GM13976 (cell line): ENCODE data around the gene IMPG2.

Experiments
- DNase-seq: peaks from one replicate; pipeline ENCODE4 v3.0.0; 2012; ENCODE audit warnings: low spot score
- in situ Hi-C: fragments of 300-500 bp; cut with MboI; formaldehyde crosslinking; loops from one replicate; pipeline ENCODE4 v1.12.0; 2022; ENCODE audit warnings: low sequenced_read_pairs, mixed read lengths, inconsistent platforms; ENCODE audit not compliant: unreplicated experiment
- TF ChIP-seq, protein P1 (sequence below): IDR thresholded peaks from 2 replicates; pipeline ENCODE4 v1.5.1; 2012; ENCODE audit warnings: borderline replicate concordance, mild to moderate bottlenecking; ENCODE audit not compliant: insufficient read depth; ENCODE audit errors: extremely low read depth, missing control alignments, control extremely low read depth

Gene IMPG2

DNA sequence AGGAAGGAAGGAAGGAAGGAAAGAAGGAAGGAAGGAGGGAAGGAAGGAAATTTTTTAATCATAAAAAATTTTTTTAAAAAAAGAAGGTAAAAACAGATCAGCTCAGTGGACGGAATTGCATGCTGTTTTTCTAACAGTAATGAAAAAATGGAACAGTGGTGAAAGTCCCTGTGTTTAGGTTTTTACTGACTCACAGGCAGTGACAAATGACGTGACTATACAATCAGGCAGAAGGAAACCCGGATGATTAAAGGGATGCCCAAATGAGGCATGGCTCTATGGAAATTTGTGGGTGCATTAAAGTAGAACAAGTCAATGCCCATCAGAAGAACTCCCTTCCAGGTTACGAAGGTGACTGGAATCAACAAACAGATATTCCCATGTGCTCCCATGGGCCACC, 135.0 kb downstream of the IMPG2 start:
- in situ Hi-C loops = no loop called here
- DNase-seq = no peak
- TF ChIP-seq, protein P1, sequence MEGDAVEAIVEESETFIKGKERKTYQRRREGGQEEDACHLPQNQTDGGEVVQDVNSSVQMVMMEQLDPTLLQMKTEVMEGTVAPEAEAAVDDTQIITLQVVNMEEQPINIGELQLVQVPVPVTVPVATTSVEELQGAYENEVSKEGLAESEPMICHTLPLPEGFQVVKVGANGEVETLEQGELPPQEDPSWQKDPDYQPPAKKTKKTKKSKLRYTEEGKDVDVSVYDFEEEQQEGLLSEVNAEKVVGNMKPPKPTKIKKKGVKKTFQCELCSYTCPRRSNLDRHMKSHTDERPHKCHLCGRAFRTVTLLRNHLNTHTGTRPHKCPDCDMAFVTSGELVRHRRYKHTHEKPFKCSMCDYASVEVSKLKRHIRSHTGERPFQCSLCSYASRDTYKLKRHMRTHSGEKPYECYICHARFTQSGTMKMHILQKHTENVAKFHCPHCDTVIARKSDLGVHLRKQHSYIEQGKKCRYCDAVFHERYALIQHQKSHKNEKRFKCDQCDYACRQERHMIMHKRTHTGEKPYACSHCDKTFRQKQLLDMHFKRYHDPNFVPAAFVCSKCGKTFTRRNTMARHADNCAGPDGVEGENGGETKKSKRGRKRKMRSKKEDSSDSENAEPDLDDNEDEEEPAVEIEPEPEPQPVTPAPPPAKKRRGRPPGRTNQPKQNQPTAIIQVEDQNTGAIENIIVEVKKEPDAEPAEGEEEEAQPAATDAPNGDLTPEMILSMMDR = no peak

GRCh38 chr3:101184111-101184510, 136.3 kb downstream of the IMPG2 start:
- in situ Hi-C loops = no loop called here
- TF ChIP-seq, protein P1 = no peak
- DNase-seq = no peak

- in situ Hi-C loops = no loop called here
- no peak for DNase-seq
- TF ChIP-seq, protein P1 = no peak
Observed at GRCh38 chr3:101183151-101183550, 137.2 kb downstream of the IMPG2 start.

- TF ChIP-seq, protein P1 = no peak
- in situ Hi-C loops = no loop called here
- no peak for DNase-seq
Observed at GRCh38 chr3:101182734-101183133, 137.6 kb downstream of the IMPG2 start.

DNA sequence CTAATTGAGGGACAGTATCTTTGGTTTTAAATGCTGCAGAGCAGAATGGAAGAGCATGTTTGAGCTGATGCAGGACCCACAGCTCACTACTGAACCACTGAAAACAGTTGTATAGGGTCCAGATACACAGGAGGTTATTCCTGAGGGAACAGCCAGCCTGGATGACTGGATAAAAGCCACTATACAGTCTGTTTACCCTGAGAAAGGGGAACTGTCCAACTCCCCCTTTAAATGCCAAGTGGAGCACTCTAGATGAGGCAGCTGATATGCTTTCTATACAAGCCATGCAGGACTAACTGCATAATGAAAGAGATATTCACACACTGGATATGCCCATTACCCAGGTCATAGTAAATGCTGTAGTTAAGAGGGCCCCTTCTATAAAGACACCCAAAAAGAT, 138.6 kb downstream of the IMPG2 start:
- in situ Hi-C loops = no loop called here
- TF ChIP-seq, protein P1 = no peak
- no peak for DNase-seq

DNA sequence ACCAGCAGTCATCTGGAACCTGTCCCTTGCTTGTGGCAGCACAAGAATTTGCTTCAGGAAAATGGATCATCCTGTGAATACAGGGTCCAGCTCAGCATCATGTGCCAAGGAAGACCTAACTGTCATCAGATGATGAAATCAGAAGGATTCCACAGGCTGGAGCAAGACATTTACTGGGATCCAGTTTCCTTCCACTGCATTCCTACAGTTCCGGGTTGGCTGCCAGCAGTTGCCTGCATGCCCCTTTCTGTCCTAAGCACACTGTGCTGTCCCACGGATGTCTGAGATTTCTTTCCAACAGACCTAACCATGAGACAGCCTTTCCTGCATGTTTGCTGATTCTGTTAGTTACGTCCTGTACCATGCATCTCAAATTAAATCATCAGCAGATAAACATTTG, 140.7 kb downstream of the IMPG2 start:
- in situ Hi-C loops = no loop called here
- TF ChIP-seq, protein P1 = no peak
- no peak for DNase-seq

DNA sequence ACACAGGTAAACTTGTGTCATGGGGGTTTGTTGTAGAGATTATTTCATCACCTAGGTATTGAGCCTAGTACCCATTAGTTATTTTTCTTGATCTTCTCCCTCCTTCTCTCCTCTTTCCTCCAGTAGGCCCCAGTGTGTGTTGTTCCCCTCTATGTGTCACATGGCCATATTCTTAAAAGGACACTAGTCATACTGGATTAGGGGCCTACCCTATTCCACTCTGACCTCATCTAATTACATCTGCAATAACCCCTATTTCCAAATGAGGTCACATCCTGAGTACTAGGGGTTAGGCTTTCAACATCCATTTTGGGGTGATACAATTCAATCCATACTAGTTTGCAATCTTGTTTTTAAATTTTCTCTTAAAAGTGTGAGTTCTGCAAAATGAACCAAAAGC, 142.8 kb downstream of the IMPG2 start:
- TF ChIP-seq, protein P1 = no peak
- in situ Hi-C loops = no loop called here
- no peak for DNase-seq
